ENCODE measurements around the gene SLX4IP.
A peak's percentile ranks its signal among the peaks of the same experiment; 100 is the strongest.

Gene SLX4IP

DNA sequence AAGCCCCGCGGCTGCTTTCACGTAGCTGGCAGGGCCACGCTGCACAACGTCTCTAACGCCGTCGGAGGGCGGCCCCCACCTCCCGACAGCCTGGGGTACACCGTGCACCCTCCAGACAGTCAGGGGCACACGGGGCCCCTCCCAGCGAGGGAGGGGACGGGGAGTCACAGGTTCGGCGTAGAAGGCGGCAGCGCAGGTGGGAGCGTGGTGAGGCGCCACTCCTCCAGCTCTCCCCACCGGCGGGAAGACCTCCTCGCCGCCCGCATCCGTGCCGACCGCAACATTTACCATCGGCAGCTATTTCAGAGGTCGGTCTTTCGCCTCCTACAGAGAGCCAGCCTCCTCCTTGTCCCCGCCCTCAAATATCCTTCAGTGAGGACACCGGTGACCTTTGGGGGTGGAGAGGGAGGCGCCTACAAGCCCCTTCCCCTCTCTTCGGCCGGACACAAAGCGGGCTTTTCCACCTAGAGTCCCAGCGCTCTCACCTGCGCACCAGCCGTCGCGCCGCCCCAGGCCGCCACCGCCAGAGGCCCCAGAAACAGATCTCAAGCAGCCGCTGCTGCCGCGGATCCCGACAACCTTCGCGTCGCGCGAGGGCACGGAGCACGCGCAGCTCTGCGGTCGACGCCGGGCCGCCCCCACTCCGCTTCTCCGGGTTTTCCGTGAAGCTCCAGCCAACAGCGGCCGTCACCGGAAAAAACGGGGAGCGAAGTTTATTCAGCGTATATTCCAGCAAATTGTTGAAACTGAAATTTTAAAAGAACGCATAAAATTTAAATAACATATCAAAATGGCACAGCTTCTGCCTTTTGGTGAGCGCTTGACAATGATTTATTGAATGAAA, 1.3 kb upstream of the SLX4IP start, which contains the start of gene MKKS:
Gene MKKS, minus strand, starts transcription at position 600 of the 844 bp plus-strand sequence. CDS start 20,708 bp downstream, outside the sequence.
- H3K4me3 Mint-ChIP-seq: peak within 1 kb of the TSS; percentile 83
- peaks cover 66% of the 10 kb centered on the region for H3K4me1 Mint-ChIP-seq

DNA sequence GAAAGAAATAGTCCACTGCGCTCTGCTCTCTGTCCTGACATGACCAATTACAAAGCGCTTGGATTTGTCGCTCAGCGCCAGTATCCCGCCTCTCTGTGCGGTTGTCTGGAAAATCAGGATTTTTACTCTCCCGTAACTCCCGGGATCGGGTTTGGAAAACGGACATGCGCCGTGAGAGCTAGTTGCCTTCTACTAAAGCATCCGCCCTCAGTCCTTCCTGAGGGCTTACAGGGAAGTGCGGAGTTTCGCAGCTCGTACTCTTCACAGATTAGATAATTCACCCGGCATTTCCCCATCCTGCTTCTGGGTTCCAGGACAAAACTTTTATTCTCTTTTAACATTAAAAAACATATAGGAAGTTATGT, 656 bp upstream of the SLX4IP start:
- peak overlapping the region; percentile 83 for H3K4me3 Mint-ChIP-seq
- H3K36me3 Mint-ChIP-seq: peaks cover 11% of the 10 kb centered on the region
- peak; percentile 83 for DNase-seq
- peaks cover 64% of the 10 kb centered on the region for H3K4me1 Mint-ChIP-seq
- no peaks in the 10 kb centered on the region for H3K9me3 Mint-ChIP-seq
- CTCF ChIA-PET: interaction anchor here (0.6 to 1.4 kb wide), 8 partner anchors 10 to 456 kb away, joined by 3 read pairs; no protein-coding TSS in a partner anchor
- H3K27ac Mint-ChIP-seq: peak overlapping the region; percentile 98
- peaks cover 3% of the 10 kb centered on the region for H3K27me3 Mint-ChIP-seq

More for the DNA sequence above, 1.3 kb upstream of the SLX4IP start, which contains the start of gene MKKS:
- DNase-seq: peak; percentile 89
- Mint-ChIP-seq H3K9me3 (no peaks in the 10 kb centered on the region), H3K36me3 (peaks cover 11% of the 10 kb centered on the region), H3K27me3 (peaks cover 3% of the 10 kb centered on the region), H3K27ac (peak within 1 kb of the TSS; percentile 98)
- CTCF ChIA-PET: interaction anchor here (0.6 to 1.4 kb wide), 7 partner anchors 9 to 456 kb away, joined by 3 read pairs; no protein-coding TSS in a partner anchor

DNA sequence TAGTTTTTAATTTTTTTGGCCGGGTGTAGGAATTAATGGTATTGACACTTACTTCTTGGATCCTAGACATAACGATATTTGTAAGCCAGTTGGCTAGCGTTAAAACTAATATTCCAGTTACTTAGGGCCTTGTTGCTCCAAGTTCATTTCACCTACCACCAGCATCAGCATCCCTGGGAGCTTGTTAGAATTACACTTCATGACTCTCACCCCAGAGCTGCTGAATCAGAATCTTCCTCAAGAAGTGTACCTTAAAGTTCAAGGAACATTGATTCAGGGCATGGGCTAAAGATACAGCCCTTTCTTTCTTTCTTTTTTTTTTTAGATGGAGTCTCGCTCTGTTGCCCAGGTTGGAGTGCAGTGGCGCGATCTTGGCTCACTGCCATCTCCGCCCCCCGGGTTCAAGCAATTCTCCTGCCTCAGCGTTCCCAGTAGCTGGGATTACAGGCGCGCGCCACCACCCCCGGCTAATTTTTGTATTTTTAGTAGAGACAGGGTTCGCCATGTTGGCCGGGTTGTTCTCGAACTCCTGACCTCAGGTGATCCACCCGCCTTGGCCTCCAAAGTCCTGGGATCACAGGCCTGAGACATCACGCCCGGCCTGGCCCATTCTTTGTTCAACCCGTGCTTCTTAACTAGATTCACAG, 1.1 kb downstream of the SLX4IP start:
- Mint-ChIP-seq H3K4me3 (peak overlapping the region; percentile 83), H3K4me1 (peaks cover 57% of the 10 kb centered on the region), H3K27me3 (peaks cover 3% of the 10 kb centered on the region), H3K9me3 (no peaks in the 10 kb centered on the region), H3K27ac (peak overlapping the region; percentile 98), H3K36me3 (peaks cover 13% of the 10 kb centered on the region)
- no peak for DNase-seq
- CTCF ChIA-PET: interaction anchor here (2.5 kb wide), 1 partner anchor 9 kb away, joined by 7 read pairs; no protein-coding TSS in a partner anchor

- no peak for DNase-seq
- H3K36me3 Mint-ChIP-seq: peaks cover 11% of the 10 kb centered on the region
- H3K9me3 Mint-ChIP-seq: no peaks in the 10 kb centered on the region
- peaks cover 3% of the 10 kb centered on the region for H3K27me3 Mint-ChIP-seq
- peaks cover 47% of the 10 kb centered on the region for H3K4me1 Mint-ChIP-seq
- H3K4me3 Mint-ChIP-seq: no peak overlapping the region
- peak overlapping the region; percentile 30 for H3K27ac Mint-ChIP-seq
- CTCF ChIA-PET: interaction anchor here (0.7 to 2.5 kb wide), 2 partner anchors 11 to 15 kb away, joined by 3 to 7 read pairs; no protein-coding TSS in a partner anchor
Measured at GRCh38 chr20:10438217-10438616, 3.1 kb downstream of the SLX4IP start.

DNA sequence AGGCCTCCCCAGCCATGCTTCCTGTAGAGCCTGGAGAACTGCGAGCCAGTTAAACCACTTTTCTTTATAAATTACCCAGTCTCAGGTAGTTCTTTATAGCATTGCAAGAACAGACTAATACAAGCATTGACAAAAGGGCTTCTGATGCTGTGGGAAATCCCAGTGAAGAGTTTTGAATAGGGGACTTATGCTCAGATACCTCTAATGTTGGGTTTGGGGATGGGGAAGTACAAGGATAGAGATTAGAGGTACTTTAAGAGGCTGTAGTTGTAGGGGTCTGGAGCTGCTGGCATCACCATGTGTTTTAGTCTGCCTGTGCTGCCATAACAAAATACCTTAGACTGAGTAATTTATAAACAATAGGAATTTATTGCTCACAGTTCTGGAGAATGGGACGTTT, 8.8 kb downstream of the SLX4IP start:
- Mint-ChIP-seq H3K4me3 (no peak overlapping the region), H3K27ac (no peak overlapping the region), H3K27me3 (no peaks in the 10 kb centered on the region), H3K36me3 (peaks cover 6% of the 10 kb centered on the region), H3K4me1 (peaks cover 30% of the 10 kb centered on the region), H3K9me3 (no peaks in the 10 kb centered on the region)
- no peak for DNase-seq
- CTCF ChIA-PET: interaction anchor here (1.5 kb wide), 1 partner anchor 10 kb away, joined by 3 read pairs; the partner anchor contains the start of gene MKKS

DNA sequence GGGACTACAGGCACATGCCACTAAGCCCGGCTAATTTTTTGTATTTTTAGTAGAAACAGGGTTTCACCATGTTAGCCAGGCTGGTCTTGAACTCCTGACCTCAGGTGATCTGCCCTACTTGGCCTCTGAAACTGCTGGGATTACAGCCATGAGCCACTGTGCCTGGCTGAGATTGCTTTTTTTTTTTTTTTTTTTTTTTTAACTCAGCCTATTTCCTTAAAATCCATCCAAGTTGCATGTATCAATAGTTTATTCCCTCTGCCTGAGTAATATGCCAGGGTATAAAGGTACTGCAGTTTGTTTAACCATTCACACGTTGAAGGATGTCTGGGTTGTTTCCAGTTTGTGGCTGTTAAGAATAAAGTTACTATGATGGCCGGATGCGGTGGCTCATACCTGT, 10.7 kb downstream of the SLX4IP start:
- Mint-ChIP-seq H3K4me1 (peaks cover 27% of the 10 kb centered on the region), H3K36me3 (peaks cover 8% of the 10 kb centered on the region), H3K27me3 (no peaks in the 10 kb centered on the region), H3K9me3 (no peaks in the 10 kb centered on the region), H3K4me3 (no peak overlapping the region), H3K27ac (no peak overlapping the region)
- CTCF ChIA-PET: no interaction called here
- no peak for DNase-seq

- Mint-ChIP-seq H3K27ac (peak overlapping the region; percentile 85), H3K36me3 (peaks cover 10% of the 10 kb centered on the region), H3K27me3 (no peaks in the 10 kb centered on the region), H3K4me1 (peaks cover 23% of the 10 kb centered on the region), H3K4me3 (peak overlapping the region; percentile 31), H3K9me3 (no peaks in the 10 kb centered on the region)
- peak; percentile 64 for DNase-seq
- CTCF ChIA-PET: interaction anchor here (1.2 kb wide), 1 partner anchor 13 kb away, joined by 3 read pairs; the partner anchor contains the start of gene MKKS
Measured at GRCh38 chr20:10447028-10447427, 11.9 kb downstream of the SLX4IP start.

DNA sequence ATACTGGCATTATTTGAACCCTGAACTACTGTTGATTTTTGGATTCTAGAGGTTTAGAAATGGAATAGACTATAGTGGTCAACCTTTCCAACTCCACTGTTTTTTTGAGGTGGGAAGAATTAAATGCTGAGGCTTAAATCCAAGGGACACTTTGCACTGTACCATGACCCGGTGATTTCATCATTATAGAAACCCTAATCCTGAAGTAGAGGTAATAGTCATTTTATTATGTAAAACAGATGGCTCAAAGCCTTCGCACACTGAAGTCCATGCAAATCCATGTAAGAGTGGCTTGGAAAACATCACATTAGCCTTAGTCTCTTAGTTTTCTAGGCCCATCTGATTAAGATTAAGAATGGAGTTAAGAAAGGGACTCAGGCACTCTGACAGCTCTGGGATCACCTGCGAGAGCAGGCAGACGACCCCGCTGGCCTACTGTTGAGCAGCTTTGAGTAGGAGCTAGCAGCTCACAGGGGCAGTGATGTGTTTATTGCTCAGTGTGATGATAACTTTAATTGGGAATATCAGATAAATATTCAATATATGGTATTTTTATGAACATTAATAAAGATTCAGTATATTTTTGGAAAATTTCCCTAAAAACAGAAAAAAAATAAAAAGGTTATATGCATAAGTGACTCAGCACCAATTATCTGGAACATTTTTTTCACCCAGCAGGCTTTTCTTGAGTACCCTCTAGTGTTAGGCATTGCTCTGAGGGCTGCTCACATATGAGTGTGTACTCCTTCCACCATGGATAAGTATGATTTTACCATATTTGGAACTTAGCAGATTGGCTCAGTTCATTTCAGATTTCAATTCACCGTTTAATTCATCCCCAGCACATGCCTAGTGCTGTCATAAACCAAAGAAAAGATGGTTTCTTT, 13.4 kb downstream of the SLX4IP start:
- H3K4me3 Mint-ChIP-seq: no peak overlapping the region
- H3K36me3 Mint-ChIP-seq: peaks cover 13% of the 10 kb centered on the region
- no peaks in the 10 kb centered on the region for H3K9me3 Mint-ChIP-seq
- H3K4me1 Mint-ChIP-seq: peaks cover 32% of the 10 kb centered on the region
- H3K27me3 Mint-ChIP-seq: no peaks in the 10 kb centered on the region
- CTCF ChIA-PET: no interaction called here
- no peak for DNase-seq
- H3K27ac Mint-ChIP-seq: peak overlapping the region; percentile 85

DNA sequence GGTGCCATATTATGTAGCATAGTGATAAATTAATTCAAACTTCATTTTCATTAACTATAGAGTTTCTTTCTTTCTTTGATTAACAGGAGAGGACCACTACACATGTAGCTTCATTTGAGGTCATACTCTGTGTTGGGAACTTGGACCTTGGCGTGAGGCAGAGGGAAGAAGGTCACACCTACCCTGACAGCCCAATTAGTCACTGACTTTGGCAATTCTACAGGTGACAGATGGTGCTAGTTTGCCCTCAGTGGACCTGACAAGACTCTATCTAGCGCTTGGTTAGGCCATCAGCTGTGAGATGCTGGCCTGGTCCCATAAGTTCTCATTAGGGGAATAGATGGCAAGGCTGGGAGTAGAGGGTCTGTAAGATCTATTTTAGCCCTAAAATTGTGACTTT, 14.2 kb downstream of the SLX4IP start:
- H3K36me3 Mint-ChIP-seq: peaks cover 12% of the 10 kb centered on the region
- no peak overlapping the region for H3K4me3 Mint-ChIP-seq
- peaks cover 40% of the 10 kb centered on the region for H3K4me1 Mint-ChIP-seq
- CTCF ChIA-PET: no interaction called here
- H3K9me3 Mint-ChIP-seq: no peaks in the 10 kb centered on the region
- H3K27ac Mint-ChIP-seq: no peak overlapping the region
- H3K27me3 Mint-ChIP-seq: no peaks in the 10 kb centered on the region
- DNase-seq: no peak

DNA sequence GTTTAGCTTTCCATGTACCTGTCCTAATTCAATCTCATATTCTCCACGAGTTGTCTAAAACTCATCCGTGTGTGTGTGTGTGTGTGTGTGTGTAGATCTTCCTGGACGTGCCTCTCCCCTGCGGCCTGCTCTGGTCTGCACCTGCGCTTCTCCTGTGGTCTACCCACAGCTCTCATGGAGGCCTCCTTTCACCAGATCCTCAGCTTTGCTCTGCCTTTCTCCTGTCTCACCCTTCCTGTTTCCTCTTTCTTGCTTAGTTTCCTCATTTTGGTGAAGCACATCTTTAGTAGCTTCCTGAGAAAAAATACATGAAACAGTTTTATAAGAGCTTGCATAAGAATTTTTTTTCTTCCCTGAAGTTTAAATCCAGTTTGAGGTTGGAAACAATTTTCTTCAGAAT, 18.1 kb downstream of the SLX4IP start:
- peaks cover 15% of the 10 kb centered on the region for H3K36me3 Mint-ChIP-seq
- peak overlapping the region; percentile 76 for H3K27ac Mint-ChIP-seq
- peaks cover 5% of the 10 kb centered on the region for H3K9me3 Mint-ChIP-seq
- no peaks in the 10 kb centered on the region for H3K27me3 Mint-ChIP-seq
- H3K4me1 Mint-ChIP-seq: peaks cover 21% of the 10 kb centered on the region
- CTCF ChIA-PET: interaction anchor here (0.6 to 1.6 kb wide), 4 partner anchors 9 to 27 kb away, joined by 3 to 6 read pairs (median 4); no protein-coding TSS in a partner anchor
- DNase-seq: peak; percentile 66
- peak overlapping the region; percentile 8 for H3K4me3 Mint-ChIP-seq

- H3K27ac Mint-ChIP-seq: peak overlapping the region; percentile 26
- DNase-seq: no peak
- CTCF ChIA-PET: no interaction called here
- H3K4me1 Mint-ChIP-seq: peaks cover 20% of the 10 kb centered on the region
- peaks cover 5% of the 10 kb centered on the region for H3K9me3 Mint-ChIP-seq
- H3K4me3 Mint-ChIP-seq: no peak overlapping the region
- peaks cover 22% of the 10 kb centered on the region for H3K36me3 Mint-ChIP-seq
- H3K27me3 Mint-ChIP-seq: no peaks in the 10 kb centered on the region
Measured at GRCh38 chr20:10454151-10454750, 19.1 kb downstream of the SLX4IP start.

DNA sequence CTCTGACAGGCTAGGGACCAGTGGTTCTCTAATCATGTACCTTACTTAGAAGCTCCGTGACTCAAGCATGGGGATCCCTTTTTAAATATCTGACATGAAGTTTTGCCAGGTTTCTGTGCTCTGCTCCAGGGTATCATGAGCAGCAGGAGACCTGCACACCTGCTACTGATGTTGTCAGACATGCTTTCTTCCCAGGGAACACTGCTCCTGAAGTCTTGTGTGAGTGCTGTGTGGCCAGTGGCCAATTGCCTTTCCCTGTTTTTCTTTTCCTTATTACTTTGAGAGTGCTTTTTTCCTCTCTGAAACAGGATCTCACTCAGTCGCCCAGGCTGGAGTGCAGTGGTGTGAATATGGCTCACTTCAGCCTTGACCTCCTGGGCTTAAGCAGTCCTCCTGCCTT, 26.4 kb downstream of the SLX4IP start:
- Mint-ChIP-seq H3K4me3 (no peak overlapping the region), H3K9me3 (peaks cover 7% of the 10 kb centered on the region), H3K27ac (no peak overlapping the region), H3K27me3 (no peaks in the 10 kb centered on the region), H3K36me3 (peaks cover 43% of the 10 kb centered on the region), H3K4me1 (peaks cover 8% of the 10 kb centered on the region)
- CTCF ChIA-PET: interaction anchor here (1.4 kb wide), 1 partner anchor 8 kb away, joined by 4 read pairs; no protein-coding TSS in a partner anchor
- DNase-seq: no peak

GRCh38 chr20:10462516-10462915, 27.4 kb downstream of the SLX4IP start:
- Mint-ChIP-seq H3K4me3 (no peak overlapping the region), H3K27me3 (no peaks in the 10 kb centered on the region), H3K4me1 (peaks cover 8% of the 10 kb centered on the region), H3K9me3 (peaks cover 3% of the 10 kb centered on the region), H3K27ac (no peak overlapping the region), H3K36me3 (peaks cover 37% of the 10 kb centered on the region)
- no peak for DNase-seq
- CTCF ChIA-PET: interaction anchor here (1.0 to 1.4 kb wide), 2 partner anchors 9 to 74 kb away, joined by 4 to 6 read pairs; no protein-coding TSS in a partner anchor

Data from activated naive CD4-positive, alpha-beta T cell treated with anti-CD3 and anti-CD28 coated beads, Interleukin-2, amount 10 ng/mL, durations not matched to agents 7 days and 5 days (primary cell).